ENCODE results near the gene PRDM13.
"Not testable (repeated sequence)": the region's sequence is repeated elsewhere in the genome, so short reads cannot be mapped to it uniquely, and the experiment has no call there.

PRDM13 gene

GRCh38 chr6:99629293-99629692, 22.7 kb downstream of the PRDM13 start:
- no peak for DNase-seq (ENCODE audit: low read depth)

DNA sequence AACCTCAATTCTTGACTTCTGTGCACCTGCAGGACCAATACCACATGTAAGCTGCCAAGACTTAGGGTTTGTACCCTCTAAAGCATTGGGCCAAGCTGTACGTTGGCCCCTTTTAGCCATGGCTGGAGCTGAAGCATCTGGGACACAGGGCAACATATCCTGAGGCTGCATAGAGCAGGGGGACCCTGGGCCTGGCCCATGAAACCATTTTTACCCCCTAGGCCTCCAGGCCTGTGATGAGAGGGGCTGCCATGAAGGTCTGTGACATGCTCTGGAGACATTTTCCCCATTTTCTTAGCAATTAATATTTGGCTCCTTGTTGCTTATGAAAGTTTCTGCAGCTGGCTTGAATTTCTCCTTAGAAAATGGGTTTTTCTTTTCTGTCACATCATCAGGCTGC, 31.0 kb downstream of the PRDM13 start:
- DNase-seq (ENCODE audit: low read depth): no peak

GRCh38 chr6:99638358-99638757, 31.7 kb downstream of the PRDM13 start:
- not testable (repeated sequence) for DNase-seq (ENCODE audit: low read depth)

DNA sequence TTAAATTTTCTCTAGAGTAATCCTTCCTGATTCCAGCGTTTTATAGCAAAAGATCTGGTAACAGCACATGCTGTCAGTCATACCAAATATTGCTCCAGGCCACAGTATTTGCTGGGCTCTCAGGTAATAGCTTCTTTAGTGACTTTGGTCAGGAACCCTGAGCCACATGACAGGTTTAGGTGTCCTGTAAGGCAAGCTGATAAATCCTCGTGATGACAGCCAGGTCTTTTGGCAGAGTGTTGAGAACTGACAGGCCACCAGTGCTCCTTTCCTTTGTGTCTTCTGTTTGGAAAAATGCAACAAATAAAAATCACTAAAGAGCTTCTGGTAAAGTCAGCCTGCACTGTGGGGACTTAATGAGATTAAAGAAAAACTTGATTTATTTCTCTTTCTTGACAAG, 34.6 kb downstream of the PRDM13 start:
- DNase-seq (ENCODE audit: low read depth): no peak

DNA sequence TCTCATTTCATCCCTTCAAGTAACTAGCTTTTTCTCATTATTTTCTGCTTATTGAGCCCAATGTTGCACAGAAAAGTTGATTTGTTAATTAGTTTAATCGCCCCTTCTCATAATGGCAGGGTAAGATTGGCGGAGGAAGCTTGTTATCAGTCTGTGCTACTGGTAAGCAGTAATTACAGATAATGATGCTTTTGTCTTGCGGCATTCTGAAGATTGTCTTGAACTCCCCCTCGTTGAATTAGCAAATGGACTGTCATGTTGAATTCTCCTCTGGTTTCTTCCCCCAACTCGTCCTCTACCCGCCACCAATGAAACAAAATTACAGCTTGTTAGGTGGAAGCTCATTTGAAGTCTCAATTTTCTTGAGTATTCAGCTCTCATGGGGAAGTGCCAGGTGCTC, 39.4 kb downstream of the PRDM13 start:
- no peak for DNase-seq (ENCODE audit: low read depth)

GRCh38 chr6:99650091-99650571, 43.5 kb downstream of the PRDM13 start:
- DNase-seq (ENCODE audit: low read depth): not testable (repeated sequence)

DNA sequence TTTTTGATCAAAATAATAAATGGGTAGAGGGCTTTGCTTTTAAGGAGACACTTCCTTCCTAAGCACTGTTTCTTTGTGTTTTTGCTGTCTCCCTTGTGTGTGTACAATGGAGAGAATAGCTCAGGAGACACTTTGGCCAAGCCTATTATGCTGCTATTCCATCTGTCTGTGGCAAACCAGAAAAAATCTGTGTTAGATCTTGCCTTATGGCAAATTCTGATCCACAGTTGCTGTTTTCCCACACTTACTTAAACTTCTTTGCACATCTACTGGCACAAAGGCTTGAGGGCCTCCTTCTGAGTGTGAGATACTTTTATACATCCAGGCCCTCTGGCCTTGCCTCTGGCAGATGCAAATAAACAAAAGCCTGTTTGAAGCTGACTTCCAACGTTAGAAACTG, 53.6 kb downstream of the PRDM13 start:
- no peak for DNase-seq (ENCODE audit: low read depth)

DNA sequence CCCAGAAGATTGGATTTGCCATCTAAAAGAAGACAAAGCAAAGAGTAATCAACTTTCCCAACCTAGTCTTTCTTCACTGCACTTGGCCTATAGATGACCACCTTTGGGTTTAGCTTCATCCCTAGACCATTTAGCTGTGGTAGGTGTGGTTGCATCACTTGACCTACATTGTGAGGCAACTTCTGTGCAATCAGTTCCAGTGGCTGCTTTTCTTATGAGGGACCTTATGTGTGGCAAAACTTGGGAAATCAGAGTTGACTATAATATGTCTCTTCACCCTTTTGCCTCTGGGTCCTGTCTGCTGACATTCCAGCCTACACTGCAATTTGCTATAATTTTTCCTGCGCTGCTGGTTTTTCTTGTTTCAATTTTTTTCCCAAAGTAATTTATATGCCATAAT, 55.2 kb downstream of the PRDM13 start:
- DNase-seq (ENCODE audit: low read depth): no peak

GRCh38 chr6:99662616-99663015, 56.0 kb downstream of the PRDM13 start:
- no peak for DNase-seq (ENCODE audit: low read depth)
